ENCODE measurements around the gene ALDH3B1. TPM values are rescaled to one million over a fixed set of nuclear protein-coding genes. Genes with fewer than 3 reads are reported as not detected.

ALDH3B1 gene
- total RNA-seq, 1 experiment from 2014 or later: 18.3 TPM

- CTCF ChIA-PET: no interaction called here
- H3K4me1 ChIP-seq (ENCODE audit: control insufficient read depth, insufficient read depth, low read length): no peaks in the 10 kb centered on the region; the same call in 1 of the 2 replicates
- H3K9me3 ChIP-seq (ENCODE audit: control insufficient read depth, insufficient read depth, low read depth, low read length): no peaks in the 10 kb centered on the region
- intact Hi-C loops (cut with micrococcal nuclease; ENCODE audit: unreplicated experiment) (no loop called here), in situ Hi-C loops (cut with HindIII; ENCODE audit: low pct_unique_long_range_greater_than_20kb, low sequenced_read_pairs) (no loop called here)
- TF ChIP-seq REST (IDR thresholded peaks at IDR 0.05; ENCODE audit: insufficient read depth in 1 of 2, low read depth in 2 of 2, low read length in 1 of 2) (no peak), SIN3A (IDR thresholded peaks at IDR 0.05; ENCODE audit: borderline replicate concordance, insufficient read depth, low read depth, low read length) (no peak), TCF7L2 (IDR thresholded peaks at IDR 0.05; ENCODE audit: low read depth, low read length) (no peak), CTCF (IDR thresholded peaks at IDR 0.05) (no peak), POLR2AphosphoS5 (IDR thresholded peaks at IDR 0.05; ENCODE audit: low read depth, low read length) (no peak)
- DNase-seq (ENCODE audit: low read depth, low spot score) (no peak), ATAC-seq (no peak)
- no peak overlapping the region for H3K4me3 ChIP-seq (ENCODE audit: low read depth in 2 of 2, low read length in 2 of 2)
- no peaks in the 10 kb centered on the region for H3K36me3 ChIP-seq (ENCODE audit: control insufficient read depth, insufficient read depth, low read length)
- POLR2A ChIA-PET: no interaction called here
- no TSS peak for BruUV-seq (replicated peaks)
- no peak overlapping the region for H3K27ac ChIP-seq (ENCODE audit: low read length)
- H3K27me3 ChIP-seq (ENCODE audit: control insufficient read depth, insufficient read depth, low read length): no peaks in the 10 kb centered on the region
Observed at GRCh38 chr11:68049509-68050370, 39.6 kb downstream of the ALDH3B1 start.

- no peaks in the 10 kb centered on the region for H3K9me3 ChIP-seq (ENCODE audit: control insufficient read depth, insufficient read depth, low read depth, low read length)
- ATAC-seq (no peak), DNase-seq (ENCODE audit: low read depth, low spot score) (no peak)
- H3K4me1 ChIP-seq (ENCODE audit: control insufficient read depth, insufficient read depth, low read length): no peaks in the 10 kb centered on the region; the same call in 1 of the 2 replicates
- H3K27me3 ChIP-seq (ENCODE audit: control insufficient read depth, insufficient read depth, low read length): no peaks in the 10 kb centered on the region
- CTCF ChIA-PET: interaction anchor here (0.6 kb wide), 1 partner anchor 423 kb away, joined by 3 read pairs; no protein-coding TSS in a partner anchor
- BruUV-seq (replicated peaks): TSS peak; percentile 36
- no peaks in the 10 kb centered on the region for H3K36me3 ChIP-seq (ENCODE audit: control insufficient read depth, insufficient read depth, low read length)
- TF ChIP-seq CTCF (IDR thresholded peaks at IDR 0.05): no peak
- no peak for TF ChIP-seq TCF7L2 (IDR thresholded peaks at IDR 0.05; ENCODE audit: low read depth, low read length)
- intact Hi-C loops (cut with micrococcal nuclease; ENCODE audit: unreplicated experiment): no loop called here
- no peak overlapping the region for H3K27ac ChIP-seq (ENCODE audit: low read length)
- in situ Hi-C loops (cut with HindIII; ENCODE audit: low pct_unique_long_range_greater_than_20kb, low sequenced_read_pairs): no loop called here
- POLR2A ChIA-PET: no interaction called here
- no peak overlapping the region for H3K4me3 ChIP-seq (ENCODE audit: low read depth in 2 of 2, low read length in 2 of 2)
Observed at GRCh38 chr11:68050371-68050841, 40.3 kb downstream of the ALDH3B1 start.

Data from Panc1 (cell line).